SKM-1 treated with dmso at 0.1 percent for 144 hours (cell line): ENCODE data around the gene PPP6R2.

ENCODE experiments used
- DNase-seq: peaks from one replicate; lab custom pipeline; 2025; ENCODE audit not compliant: unreplicated experiment; lab: John Stamatoyannopoulos, UW

The PPP6R2 gene

DNA sequence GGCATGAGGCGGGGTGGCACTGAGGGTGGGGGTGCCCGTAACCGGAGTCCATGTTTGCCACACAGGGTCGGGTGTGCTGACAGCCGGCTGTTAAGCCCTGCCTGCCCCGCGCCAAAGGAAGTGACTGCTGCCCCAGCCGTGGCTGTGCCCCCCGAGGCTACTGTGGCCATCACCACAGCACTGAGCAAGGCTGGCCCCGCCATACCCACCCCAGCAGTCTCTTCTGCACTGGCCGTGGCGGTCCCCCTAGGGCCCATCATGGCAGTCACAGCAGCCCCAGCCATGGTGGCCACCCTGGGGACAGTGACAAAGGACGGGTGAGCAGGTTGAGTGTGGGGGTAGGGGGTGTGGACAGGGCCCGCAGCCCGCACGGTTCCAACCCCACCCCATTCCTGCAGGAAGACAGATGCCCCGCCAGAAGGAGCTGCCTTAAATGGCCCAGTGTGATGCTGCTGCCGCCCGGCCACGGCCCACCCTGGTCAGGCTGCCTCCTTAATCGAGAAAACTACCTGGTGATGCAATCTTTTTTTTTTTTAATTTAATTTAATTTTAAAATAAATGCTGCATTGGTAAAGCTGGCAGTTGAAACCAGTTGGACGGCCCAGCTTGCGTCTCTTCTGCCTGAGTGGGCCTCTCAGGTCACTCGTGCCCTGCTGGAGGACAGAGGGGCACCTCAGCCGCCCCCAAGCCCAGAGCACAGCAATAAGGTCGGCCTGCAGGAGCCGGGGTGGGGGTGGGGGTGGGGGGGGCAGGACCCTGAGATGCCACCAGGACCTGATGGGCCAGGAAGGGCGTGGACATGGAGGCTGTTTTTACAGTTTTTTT is 100.9 kb downstream of the PPP6R2 start:
- no peak for DNase-seq

- DNase-seq: no peak
These were observed 101.5 kb downstream of the PPP6R2 start for GRCh38 chr22:50444663-50445062.

GRCh38 chr22:50445071-50445879 is 102.1 kb downstream of the PPP6R2 start:
- DNase-seq: no peak

- DNase-seq: no peak
These were observed 103.0 kb downstream of the PPP6R2 start for GRCh38 chr22:50445880-50446707.

DNA sequence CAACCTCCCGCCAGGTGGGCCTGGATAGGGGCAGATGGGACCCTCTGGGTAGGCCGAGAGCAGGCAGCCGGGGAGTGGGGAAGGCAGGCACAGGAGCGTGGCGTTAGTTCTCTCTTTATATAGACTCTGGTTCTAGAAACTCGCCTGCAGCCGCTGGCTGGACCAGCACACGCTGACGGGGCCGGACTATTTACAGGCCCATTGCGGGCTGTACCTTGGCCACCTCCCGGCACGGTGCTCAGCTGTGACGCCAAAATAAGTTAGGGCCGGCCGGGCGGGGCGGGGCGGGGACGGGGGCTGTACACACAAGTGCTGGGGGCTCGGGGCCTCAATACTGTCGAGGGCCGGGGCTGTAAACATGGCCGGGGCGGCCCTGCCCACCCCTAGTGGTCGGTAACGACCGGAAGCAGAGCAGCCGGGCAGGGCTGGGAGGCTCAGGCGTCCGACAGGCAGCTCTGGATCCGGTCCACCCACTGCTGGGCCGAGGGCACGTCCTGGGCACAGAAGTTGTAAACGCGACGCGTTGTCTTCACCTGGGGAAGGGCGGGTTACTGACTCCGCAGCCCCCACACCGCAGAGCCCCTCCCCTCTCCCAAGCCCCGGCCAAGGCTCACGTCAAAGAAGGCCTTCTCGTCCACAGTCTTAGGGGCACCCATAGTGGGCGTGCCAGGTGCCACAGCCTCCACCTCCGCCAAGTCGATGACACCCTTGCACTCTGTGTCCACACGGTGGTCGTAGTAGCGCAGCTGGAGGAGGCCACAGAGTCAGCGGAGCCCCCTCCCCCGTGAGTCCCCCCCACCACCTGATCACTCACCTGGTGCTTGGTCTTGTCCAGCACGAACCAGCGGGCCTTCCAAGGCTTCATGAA is 103.8 kb downstream of the PPP6R2 start:
- DNase-seq: no peak

DNA sequence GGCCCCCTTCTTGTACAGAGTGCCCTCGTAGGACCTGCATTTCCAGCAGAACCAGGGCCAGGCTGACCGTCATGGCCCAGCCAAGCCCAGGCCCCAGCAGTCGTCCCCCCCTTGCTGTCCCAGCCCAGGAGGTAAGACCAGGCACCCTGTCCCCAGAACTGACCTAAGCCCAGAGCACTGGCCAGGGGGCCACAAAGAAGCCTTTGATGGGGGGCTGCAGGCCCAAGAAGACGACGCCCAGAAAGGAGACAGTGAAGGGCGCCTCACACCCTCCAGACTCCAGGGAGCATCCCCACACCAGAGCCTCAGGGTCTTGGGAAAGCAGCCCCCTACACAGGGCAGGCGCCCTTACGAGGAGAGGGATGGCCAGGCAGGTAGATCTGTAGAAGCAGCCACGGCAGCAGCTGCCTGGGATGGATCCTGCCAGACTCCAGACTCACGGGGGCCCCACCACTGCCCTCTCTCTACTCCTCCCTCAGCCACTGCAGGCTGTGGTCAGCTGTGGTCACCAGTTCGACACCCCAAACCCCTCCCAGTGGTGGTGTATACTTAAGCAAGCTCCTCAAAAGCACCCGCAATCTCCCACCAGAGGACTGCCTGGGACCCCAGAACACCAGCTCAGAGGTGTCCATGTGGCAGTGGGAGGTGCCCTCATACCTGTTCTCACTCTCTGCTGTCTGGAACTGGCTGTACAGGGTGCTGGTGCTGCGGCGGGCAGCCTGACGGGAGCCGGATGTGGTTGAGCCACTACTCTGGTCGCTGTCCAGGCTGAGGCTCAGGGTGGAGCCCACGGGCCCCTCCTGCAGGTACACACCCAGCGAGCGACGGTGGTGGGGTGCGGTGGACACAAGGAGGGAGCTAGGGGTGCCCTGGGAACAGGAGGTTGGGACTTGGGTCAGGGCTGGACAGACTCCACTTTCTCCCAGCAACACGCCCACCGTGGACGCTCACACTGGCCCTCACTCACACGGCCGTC is 104.7 kb downstream of the PPP6R2 start:
- DNase-seq: no peak

- no peak for DNase-seq
These were observed 109.5 kb downstream of the PPP6R2 start for GRCh38 chr22:50452649-50453048.

DNA sequence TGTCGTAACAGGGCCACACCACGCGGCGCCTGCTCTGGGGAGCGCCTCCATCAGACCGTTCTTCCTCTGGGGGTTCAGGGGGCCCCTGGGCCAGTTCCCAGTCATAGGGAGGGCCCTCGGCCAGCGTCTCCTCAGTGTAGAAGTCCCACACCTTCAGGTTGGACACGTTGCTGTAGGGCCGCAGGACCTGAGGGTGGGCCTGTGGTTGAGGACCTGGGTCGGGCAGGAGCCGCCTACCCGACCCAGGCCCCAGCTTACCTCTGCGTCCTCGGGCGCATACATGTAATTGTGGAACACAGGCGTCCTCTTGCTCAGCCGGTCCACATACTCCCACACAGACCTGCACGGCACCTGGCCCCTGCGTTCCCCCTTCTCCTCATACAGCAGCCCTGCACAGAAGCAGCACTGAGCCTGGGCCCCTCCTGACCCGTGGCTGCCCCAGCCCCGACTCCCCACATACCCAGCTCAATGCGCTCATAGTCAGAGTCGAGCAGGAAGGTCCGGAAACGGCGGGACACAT is 111.5 kb downstream of the PPP6R2 start:
- no peak for DNase-seq

DNA sequence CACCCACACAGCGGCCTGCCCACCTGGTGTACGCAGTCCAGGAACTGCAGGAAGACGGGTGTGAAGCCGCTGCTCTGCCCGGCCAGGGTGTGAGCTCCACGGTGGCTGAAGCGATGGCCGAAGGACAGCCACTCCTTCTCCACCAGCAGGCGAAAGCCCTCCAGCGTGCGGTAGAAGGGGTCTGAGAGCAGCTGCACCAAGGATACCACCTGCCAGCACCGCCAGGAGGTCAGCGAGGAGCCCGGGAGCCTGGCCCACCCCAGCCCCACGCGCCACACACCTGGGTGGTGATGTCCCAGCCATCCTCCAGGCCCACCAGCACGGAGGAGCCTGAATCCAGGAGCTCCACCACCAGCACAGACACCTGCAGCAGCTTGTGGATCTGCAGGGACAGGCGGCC is 112.1 kb downstream of the PPP6R2 start:
- no peak for DNase-seq

- no peak for DNase-seq
These were observed 112.9 kb downstream of the PPP6R2 start for GRCh38 chr22:50456026-50456425.

- DNase-seq: no peak
These were observed 113.5 kb downstream of the PPP6R2 start for GRCh38 chr22:50456466-50457234.

- DNase-seq: no peak
These were observed 115.9 kb downstream of the PPP6R2 start for GRCh38 chr22:50459016-50459415.

DNA sequence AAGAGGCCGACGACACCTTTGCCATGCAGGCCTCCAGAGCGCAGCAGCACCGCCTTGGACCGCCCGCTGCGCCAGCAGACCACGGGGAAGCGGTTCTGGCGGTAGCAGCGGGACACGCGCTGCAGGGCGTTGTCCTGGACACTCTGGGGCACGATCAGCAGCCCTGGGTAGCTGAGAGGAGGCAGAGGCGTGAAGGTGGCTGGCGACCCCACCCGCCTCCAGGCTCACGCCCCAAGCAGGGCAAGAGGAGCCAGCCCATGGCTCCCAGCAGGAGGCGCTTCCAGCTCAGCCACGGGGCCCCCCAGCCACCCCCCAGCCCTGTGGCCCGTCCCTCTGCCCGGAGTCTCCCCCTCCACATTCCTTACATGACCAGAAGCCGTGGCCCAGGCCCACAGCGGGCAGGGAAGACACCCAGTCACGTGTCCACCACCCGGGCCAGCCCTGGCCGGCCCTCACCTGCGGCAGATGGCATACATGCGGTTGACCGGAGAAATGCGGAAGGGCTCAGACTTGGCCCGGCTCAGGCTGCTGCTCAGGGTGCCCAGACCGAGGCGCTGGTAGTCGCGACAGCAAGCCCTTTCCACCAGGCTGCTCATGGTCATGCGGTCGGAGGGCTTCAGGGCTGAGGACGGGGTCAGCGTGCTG is 116.5 kb downstream of the PPP6R2 start:
- no peak for DNase-seq

DNA sequence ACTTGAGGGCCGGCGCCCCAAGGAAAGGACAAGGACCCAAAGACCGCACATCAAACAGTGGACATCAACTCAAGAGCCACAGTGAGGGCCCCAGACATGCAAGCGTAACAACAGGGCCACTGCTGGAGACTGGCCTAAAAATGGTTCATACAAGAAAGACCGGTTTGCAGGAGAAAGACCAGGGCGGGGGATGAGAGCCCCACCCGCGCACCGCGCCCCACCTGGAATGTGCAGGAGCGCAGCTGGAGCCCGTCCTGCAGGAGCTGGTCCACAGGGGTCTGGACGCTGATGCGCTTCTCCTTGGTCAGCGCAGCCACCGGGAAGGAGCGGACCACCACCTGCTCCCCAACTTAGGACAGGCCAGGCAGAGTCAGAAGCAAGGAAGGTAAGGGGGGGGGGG is 117.8 kb downstream of the PPP6R2 start:
- DNase-seq: no peak

GRCh38 chr22:50461536-50461935 is 118.4 kb downstream of the PPP6R2 start:
- DNase-seq: no peak

DNA sequence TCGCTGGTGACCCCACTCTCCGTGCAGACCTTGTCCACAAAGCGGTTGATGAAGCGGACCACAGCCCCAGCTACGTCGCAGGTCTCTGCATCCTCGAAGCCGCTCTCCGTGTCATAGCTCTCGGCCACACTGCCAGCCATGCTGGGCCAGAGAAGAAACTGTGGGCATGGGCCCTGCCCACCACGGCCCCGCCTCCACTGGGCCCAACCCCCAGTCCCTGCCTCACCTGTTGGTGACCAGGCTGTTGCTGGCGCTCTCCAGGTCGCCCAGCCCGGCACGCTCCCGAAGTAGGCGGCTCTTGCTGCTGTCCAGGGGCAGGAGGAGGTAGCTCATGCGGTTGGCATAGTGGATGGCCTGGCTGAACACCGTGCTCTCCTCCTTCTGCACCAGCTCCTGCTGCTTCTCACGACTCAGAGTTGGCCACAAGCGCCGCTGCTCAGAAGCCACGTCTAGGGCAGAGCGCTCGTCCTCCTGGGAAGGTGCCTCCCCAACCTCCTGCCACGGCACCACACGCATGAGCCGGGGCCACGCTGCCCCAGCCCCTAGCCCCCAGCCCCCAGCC is 118.9 kb downstream of the PPP6R2 start:
- DNase-seq: no peak

DNA sequence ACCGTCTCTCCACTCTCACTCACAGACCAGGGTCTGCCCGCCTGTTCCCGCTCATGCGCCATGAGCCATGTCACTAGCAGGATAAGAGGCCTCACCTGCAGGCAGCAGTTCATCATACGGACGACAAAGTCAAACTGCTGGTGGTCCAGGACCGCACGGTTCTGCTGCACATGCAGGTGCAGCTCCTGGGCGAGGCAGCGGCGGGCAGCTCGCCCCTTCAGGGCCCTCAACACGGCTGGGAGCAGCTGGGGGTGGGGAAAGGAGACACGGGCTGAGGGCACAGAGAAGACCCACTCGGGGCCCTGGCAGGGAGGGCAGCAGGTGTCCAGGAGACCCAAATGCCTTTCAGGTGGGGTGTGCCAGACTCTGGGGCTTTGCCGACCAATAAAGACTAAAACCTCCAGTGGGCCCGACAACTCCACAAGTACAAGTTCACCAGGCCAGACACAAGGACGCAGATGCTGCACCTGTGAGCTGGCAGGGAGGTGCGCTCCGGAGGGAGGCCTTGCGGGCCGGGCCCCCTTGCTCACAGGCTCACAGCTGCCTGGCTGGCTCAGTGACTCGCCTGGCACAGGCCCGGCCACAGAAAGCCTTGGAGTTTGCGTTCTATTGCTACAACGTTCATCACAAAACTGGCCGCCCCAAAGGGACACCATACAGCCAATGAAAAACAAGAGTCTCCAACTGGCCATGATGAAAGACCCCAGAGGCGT is 120.2 kb downstream of the PPP6R2 start:
- DNase-seq: no peak
